ENCODE data around the gene TSPO.

GRCh38 chr22:43144949-43145348, 6.4 kb upstream of the TSPO start:
- TF ChIP-seq CTCF (conservative IDR thresholded peaks at IDR 0.05; ENCODE audit: low read depth in 2 of 2), result no peak
- TF ChIP-seq CREB1 (CRISPR knock-in tag; IDR thresholded peaks at IDR 0.05; ENCODE audit: low read depth), result no peak
